ENCODE measurements around the gene HOXB3.

The HOXB3 gene

GRCh38 chr17:48590607-48591161 lies 643 bp upstream of the HOXB3 start:
- ATAC-seq: no peak
- TF ChIP-seq ESRRG (CRISPR knock-in tag; IDR thresholded peaks at IDR 0.05) (no peak), ZNF70 (CRISPR knock-in tag; IDR thresholded peaks at IDR 0.05) (no peak), CREB5 (CRISPR knock-in tag; IDR thresholded peaks at IDR 0.05; ENCODE audit: low read depth) (no peak), ZFP3 (CRISPR knock-in tag; IDR thresholded peaks at IDR 0.05) (no peak), GLIS3 (CRISPR knock-in tag; IDR thresholded peaks at IDR 0.05) (no peak), ZFP30 (CRISPR knock-in tag; IDR thresholded peaks at IDR 0.05) (no peak), ARNTL (CRISPR knock-in tag; IDR thresholded peaks at IDR 0.05; ENCODE audit: borderline replicate concordance, low read depth) (no peak), RARB (CRISPR knock-in tag; IDR thresholded peaks at IDR 0.05) (no peak), OSR1 (CRISPR knock-in tag; IDR thresholded peaks at IDR 0.05) (no peak)

- no peak for ATAC-seq
- TF ChIP-seq BACH2 (CRISPR knock-in tag; IDR thresholded peaks at IDR 0.05; ENCODE audit: borderline replicate concordance) (no peak), OSR1 (CRISPR knock-in tag; IDR thresholded peaks at IDR 0.05) (no peak), ZC3H10 (CRISPR knock-in tag; IDR thresholded peaks at IDR 0.05) (no peak), TOX (CRISPR knock-in tag; IDR thresholded peaks at IDR 0.05; ENCODE audit: borderline replicate concordance) (no peak), ZNF8 (CRISPR knock-in tag; IDR thresholded peaks at IDR 0.05) (no peak), ZNF70 (CRISPR knock-in tag; IDR thresholded peaks at IDR 0.05) (no peak), CREB5 (CRISPR knock-in tag; IDR thresholded peaks at IDR 0.05; ENCODE audit: low read depth) (no peak), PPARA (CRISPR knock-in tag; IDR thresholded peaks at IDR 0.05; ENCODE audit: borderline replicate concordance) (no peak), ISL1 (CRISPR knock-in tag; IDR thresholded peaks at IDR 0.05) (no peak), ARNTL (CRISPR knock-in tag; IDR thresholded peaks at IDR 0.05; ENCODE audit: borderline replicate concordance, low read depth) (no peak), SNAI2 (CRISPR knock-in tag; IDR thresholded peaks at IDR 0.05) (no peak), ESRRG (CRISPR knock-in tag; IDR thresholded peaks at IDR 0.05) (no peak), ZNF565 (CRISPR knock-in tag; conservative IDR thresholded peaks at IDR 0.05; ENCODE audit: low read depth) (no peak), ZFP30 (CRISPR knock-in tag; IDR thresholded peaks at IDR 0.05) (no peak), ZFP3 (CRISPR knock-in tag; IDR thresholded peaks at IDR 0.05) (no peak)
- TF ChIP-seq, protein P1, sequence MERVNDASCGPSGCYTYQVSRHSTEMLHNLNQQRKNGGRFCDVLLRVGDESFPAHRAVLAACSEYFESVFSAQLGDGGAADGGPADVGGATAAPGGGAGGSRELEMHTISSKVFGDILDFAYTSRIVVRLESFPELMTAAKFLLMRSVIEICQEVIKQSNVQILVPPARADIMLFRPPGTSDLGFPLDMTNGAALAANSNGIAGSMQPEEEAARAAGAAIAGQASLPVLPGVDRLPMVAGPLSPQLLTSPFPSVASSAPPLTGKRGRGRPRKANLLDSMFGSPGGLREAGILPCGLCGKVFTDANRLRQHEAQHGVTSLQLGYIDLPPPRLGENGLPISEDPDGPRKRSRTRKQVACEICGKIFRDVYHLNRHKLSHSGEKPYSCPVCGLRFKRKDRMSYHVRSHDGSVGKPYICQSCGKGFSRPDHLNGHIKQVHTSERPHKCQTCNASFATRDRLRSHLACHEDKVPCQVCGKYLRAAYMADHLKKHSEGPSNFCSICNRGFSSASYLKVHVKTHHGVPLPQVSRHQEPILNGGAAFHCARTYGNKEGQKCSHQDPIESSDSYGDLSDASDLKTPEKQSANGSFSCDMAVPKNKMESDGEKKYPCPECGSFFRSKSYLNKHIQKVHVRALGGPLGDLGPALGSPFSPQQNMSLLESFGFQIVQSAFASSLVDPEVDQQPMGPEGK (CRISPR knock-in tag; IDR thresholded peaks at IDR 0.05; ENCODE audit: borderline replicate concordance): no peak
Measured at GRCh38 chr17:48589060-48589830, 796 bp downstream of the HOXB3 start.

DNA sequence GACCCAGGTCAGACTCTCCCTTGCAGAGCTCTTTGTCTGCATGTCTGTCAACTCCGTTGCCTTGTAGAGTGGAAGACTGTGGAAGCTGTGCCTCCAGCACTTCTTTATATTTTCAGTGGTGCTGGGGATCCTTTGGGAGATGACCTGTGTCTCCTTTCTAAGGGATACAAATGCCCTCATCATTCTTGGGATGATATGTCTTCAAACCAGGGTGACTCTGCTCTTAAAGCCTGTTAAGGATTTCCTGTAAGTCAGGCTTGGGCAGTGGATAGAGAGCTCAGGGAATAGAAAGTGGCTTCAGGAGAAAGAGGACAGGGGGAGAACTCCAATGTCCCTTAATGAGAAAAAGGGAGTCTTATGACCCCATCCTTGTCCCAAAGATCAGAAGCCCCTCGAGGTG lies 1.5 kb downstream of the HOXB3 start:
- TF ChIP-seq, protein P1 (CRISPR knock-in tag; IDR thresholded peaks at IDR 0.05; ENCODE audit: borderline replicate concordance): no peak
- TF ChIP-seq SNAI2 (CRISPR knock-in tag; IDR thresholded peaks at IDR 0.05): no peak
- no peak for TF ChIP-seq TOX (CRISPR knock-in tag; IDR thresholded peaks at IDR 0.05; ENCODE audit: borderline replicate concordance)
- TF ChIP-seq, protein P2, sequence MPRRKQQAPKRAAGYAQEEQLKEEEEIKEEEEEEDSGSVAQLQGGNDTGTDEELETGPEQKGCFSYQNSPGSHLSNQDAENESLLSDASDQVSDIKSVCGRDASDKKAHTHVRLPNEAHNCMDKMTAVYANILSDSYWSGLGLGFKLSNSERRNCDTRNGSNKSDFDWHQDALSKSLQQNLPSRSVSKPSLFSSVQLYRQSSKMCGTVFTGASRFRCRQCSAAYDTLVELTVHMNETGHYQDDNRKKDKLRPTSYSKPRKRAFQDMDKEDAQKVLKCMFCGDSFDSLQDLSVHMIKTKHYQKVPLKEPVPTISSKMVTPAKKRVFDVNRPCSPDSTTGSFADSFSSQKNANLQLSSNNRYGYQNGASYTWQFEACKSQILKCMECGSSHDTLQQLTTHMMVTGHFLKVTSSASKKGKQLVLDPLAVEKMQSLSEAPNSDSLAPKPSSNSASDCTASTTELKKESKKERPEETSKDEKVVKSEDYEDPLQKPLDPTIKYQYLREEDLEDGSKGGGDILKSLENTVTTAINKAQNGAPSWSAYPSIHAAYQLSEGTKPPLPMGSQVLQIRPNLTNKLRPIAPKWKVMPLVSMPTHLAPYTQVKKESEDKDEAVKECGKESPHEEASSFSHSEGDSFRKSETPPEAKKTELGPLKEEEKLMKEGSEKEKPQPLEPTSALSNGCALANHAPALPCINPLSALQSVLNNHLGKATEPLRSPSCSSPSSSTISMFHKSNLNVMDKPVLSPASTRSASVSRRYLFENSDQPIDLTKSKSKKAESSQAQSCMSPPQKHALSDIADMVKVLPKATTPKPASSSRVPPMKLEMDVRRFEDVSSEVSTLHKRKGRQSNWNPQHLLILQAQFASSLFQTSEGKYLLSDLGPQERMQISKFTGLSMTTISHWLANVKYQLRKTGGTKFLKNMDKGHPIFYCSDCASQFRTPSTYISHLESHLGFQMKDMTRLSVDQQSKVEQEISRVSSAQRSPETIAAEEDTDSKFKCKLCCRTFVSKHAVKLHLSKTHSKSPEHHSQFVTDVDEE (CRISPR knock-in tag; IDR thresholded peaks at IDR 0.05): no peak
- no peak for TF ChIP-seq ZFP30 (CRISPR knock-in tag; IDR thresholded peaks at IDR 0.05)
- TF ChIP-seq GLIS3 (CRISPR knock-in tag; IDR thresholded peaks at IDR 0.05): no peak
- no peak for TF ChIP-seq ZFP3 (CRISPR knock-in tag; IDR thresholded peaks at IDR 0.05)
- TF ChIP-seq, protein P3, sequence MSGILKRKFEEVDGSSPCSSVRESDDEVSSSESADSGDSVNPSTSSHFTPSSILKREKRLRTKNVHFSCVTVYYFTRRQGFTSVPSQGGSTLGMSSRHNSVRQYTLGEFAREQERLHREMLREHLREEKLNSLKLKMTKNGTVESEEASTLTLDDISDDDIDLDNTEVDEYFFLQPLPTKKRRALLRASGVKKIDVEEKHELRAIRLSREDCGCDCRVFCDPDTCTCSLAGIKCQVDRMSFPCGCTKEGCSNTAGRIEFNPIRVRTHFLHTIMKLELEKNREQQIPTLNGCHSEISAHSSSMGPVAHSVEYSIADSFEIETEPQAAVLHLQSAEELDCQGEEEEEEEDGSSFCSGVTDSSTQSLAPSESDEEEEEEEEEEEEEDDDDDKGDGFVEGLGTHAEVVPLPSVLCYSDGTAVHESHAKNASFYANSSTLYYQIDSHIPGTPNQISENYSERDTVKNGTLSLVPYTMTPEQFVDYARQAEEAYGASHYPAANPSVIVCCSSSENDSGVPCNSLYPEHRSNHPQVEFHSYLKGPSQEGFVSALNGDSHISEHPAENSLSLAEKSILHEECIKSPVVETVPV (CRISPR knock-in tag; IDR thresholded peaks at IDR 0.05): no peak
- TF ChIP-seq ZNF565 (CRISPR knock-in tag; conservative IDR thresholded peaks at IDR 0.05; ENCODE audit: low read depth): no peak
- TF ChIP-seq TCF4 (CRISPR knock-in tag; IDR thresholded peaks at IDR 0.05; ENCODE audit: borderline replicate concordance): no peak
- TF ChIP-seq CREB5 (CRISPR knock-in tag; IDR thresholded peaks at IDR 0.05; ENCODE audit: low read depth): no peak
- no peak for TF ChIP-seq ARNTL (CRISPR knock-in tag; IDR thresholded peaks at IDR 0.05; ENCODE audit: borderline replicate concordance, low read depth)
- no peak for ATAC-seq

Data from SK-N-SH treated with all-trans-retinoic acid at 6 μM for 48 hours (cell line).